COLO668 (cell line): ENCODE results near the gene CMTM7.
A peak's percentile ranks its signal among the peaks of the same experiment; 100 is the strongest.
"Not testable (repeated sequence)": the region's sequence is repeated elsewhere in the genome, so short reads cannot be mapped to it uniquely, and the experiment has no call there.

Experiments used
- DNase-seq: peaks from one replicate; lab custom pipeline; 2025; ENCODE audit not compliant: unreplicated experiment; lab: John Stamatoyannopoulos, UW

Gene CMTM7

GRCh38 chr3:32381922-32382321 lies 9.7 kb upstream of the CMTM7 start:
- DNase-seq = no peak

- DNase-seq = no peak
Observed at GRCh38 chr3:32383136-32383711, 8.4 kb upstream of the CMTM7 start.

GRCh38 chr3:32384938-32385337 lies 6.7 kb upstream of the CMTM7 start:
- DNase-seq = peak; percentile 4

- no peak for DNase-seq
Observed at GRCh38 chr3:32387512-32387911, 4.1 kb upstream of the CMTM7 start.

GRCh38 chr3:32389577-32389976 lies 2.1 kb upstream of the CMTM7 start:
- not testable (repeated sequence) for DNase-seq

- no peak for DNase-seq
Observed at GRCh38 chr3:32392536-32393302, 1.1 kb downstream of the CMTM7 start.

GRCh38 chr3:32395496-32395895 lies 3.8 kb downstream of the CMTM7 start:
- no peak for DNase-seq

GRCh38 chr3:32397941-32398340 lies 6.3 kb downstream of the CMTM7 start:
- no peak for DNase-seq

DNA sequence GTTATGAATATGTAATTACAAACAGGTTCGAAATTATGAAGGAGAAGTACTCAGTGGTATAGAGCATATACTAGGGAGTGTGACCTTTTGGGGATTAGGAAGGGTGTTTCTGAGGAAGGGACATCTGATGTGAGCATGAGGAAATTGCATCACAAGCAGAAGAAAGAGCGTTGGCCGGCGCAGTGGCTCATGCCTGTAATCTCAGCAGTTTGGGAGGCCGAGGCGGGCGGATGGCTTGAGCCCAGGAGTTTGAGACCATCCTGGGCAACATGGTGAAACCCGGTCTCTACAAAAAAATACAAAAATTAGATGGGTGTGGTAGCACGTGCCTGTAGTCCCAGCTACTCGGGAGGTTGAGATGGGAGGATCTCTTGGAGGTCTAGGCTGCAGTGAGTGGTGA lies 6.9 kb downstream of the CMTM7 start:
- no peak for DNase-seq

GRCh38 chr3:32399030-32399620 lies 7.5 kb downstream of the CMTM7 start:
- peak; percentile 12 for DNase-seq

DNA sequence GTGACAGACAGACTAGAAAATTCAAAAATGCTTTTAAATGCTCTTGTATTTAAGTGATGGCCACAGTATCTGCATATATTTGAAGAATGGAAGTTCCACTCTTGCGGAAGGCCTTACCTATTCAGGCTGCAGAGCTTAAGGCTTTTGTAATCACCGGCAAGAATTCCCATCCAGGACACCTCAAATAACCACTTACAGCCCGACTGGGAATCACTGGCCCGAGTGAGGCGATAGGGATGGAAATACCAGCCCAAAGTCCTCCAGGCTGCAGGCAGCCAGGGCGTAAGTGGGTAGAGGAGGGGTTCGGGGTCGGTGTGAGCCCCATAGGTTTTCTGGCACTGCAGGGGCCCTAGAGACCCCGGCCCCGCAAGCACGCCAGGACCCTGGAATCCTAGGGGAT lies 9.5 kb downstream of the CMTM7 start:
- DNase-seq = no peak

- peak; percentile 85 for DNase-seq
Observed at GRCh38 chr3:32401556-32402081, 10.0 kb downstream of the CMTM7 start.

GRCh38 chr3:32403663-32404062 lies 12.0 kb downstream of the CMTM7 start:
- peak; percentile 27 for DNase-seq

GRCh38 chr3:32404714-32405113 lies 13.1 kb downstream of the CMTM7 start:
- DNase-seq = no peak

- no peak for DNase-seq
Observed at GRCh38 chr3:32405155-32405554, 13.5 kb downstream of the CMTM7 start.

- no peak for DNase-seq
Observed at GRCh38 chr3:32405711-32406323, 14.2 kb downstream of the CMTM7 start.

- peak; percentile 20 for DNase-seq
Observed at GRCh38 chr3:32406486-32407408, 15.1 kb downstream of the CMTM7 start.

DNA sequence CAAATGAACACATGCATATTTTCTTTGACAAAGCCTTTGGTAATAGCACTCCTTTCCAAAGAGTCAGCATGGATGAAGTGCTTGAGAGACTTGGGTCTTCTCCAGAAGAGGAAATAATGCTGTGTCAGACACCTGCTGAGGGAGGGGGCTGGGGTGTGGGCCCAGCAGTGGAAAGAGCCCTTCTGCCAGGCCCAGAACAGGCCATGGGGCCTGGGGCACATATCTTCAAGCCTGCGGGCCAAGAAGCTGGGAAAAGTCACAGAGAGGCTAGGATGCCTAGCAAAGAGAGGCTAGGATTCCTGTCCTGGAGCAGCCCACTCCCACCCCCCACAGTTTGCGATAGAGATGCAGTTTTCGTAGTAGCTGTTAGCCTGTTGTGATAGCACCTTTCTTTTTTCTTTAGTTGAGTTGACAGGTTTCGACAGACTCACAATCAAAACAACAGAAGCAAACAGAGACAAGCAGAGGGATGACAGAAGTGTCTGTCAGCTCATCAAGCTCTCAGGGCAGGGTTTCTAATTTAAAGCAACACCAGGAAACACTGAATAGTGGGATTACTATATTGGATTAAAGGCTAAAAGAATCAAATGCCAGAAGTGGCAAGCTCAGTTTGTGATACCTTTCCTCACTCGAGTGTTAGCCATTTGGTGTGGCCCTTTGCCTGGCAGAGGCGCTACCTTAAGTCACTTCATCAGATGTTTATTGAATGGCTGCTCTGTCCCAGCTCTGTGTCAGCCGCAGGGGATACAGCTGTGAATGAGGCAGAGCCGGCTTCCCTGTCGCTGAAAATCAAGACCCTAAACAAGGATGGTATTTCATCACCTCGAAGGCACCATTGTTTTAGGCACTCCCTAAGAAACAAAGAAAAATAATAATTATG lies 19.0 kb downstream of the CMTM7 start:
- DNase-seq = no peak

- no peak for DNase-seq
Observed at GRCh38 chr3:32411442-32411841, 19.8 kb downstream of the CMTM7 start.

- DNase-seq = no peak
Observed at GRCh38 chr3:32412887-32413286, 21.2 kb downstream of the CMTM7 start.
